K562 (cell line): Measurements from ENCODE around the gene DDX41. TPM values are rescaled to one million over a fixed set of nuclear protein-coding genes. Genes with fewer than 3 reads are reported as not detected.

Source experiments
- ATF2 ChIP-seq: sonication (generic); formaldehyde crosslinking; IDR thresholded peaks from 2 replicates; pipeline ENCODE4 v1.8.1; 2022; ENCODE audit warnings: missing genetic modification reagents
- CHAMP1 ChIP-seq: fragments of 450-650 bp; IDR thresholded peaks from 2 replicates; pipeline ENCODE4 v1.6.1; 2016; ENCODE audit warnings: mild to moderate bottlenecking
- GTF2A2 ChIP-seq: IDR thresholded peaks from 2 replicates; pipeline ENCODE4 v1.6.1; 2016; ENCODE audit warnings: mild to moderate bottlenecking, missing genetic modification characterization, missing compliant biosample characterization
- GTF2F1 ChIP-seq: IDR thresholded peaks from 2 replicates; pipeline ENCODE4 v1.6.1; 2011; ENCODE audit warnings: low read depth, low read length, improper control_type of control experiment
- KLF6 ChIP-seq: fragments of 250-450 bp; sonication (Bioruptor Pico); IDR thresholded peaks from 2 replicates; pipeline ENCODE4 v1.4.0; 2020; ENCODE audit warnings: mild to moderate bottlenecking, moderate library complexity, borderline replicate concordance
- MBD1 ChIP-seq: fragments of 250-450 bp; sonication (Bioruptor Pico); IDR thresholded peaks from 2 replicates; pipeline ENCODE4 v1.8.0; 2022; ENCODE audit warnings: inconsistent platforms
- NR1H2 ChIP-seq: sonication (generic); formaldehyde crosslinking; IDR thresholded peaks from 2 replicates; pipeline ENCODE4 v1.4.0; 2020; ENCODE audit warnings: mild to moderate bottlenecking, missing genetic modification reagents
- TAF1 ChIP-seq: IDR thresholded peaks from 2 replicates; pipeline ENCODE4 v1.6.1; 2011; ENCODE audit warnings: mild to moderate bottlenecking, low read length, moderate library complexity; ENCODE audit not compliant: insufficient read depth, control insufficient read depth, severe bottlenecking; ENCODE audit errors: extremely low read depth
- THRAP3 ChIP-seq: fragments of 450-650 bp; IDR thresholded peaks from 2 replicates; pipeline ENCODE4 v1.6.1; 2016; ENCODE audit warnings: mild to moderate bottlenecking, inconsistent platforms, borderline replicate concordance
- polyA plus RNA-seq, 8 experiments: library from polyadenylated mRNA; depleted of rRNA in 4 of 8; stranded (reverse) in 5 of 8; unstranded in 3 of 8; fragments of >200 nt; fragmentation: Nextera tagmentation in 2 of 8; fragmentation: Illumina TruSeq in 1 of 8; extraction: Ambion mirVana in 2 of 8; extraction: Trizol in 1 of 8; gene quantifications; 2 replicates each; pipeline versions ENCODE4 v1.2.1 to v1.2.3, GENCODE V29; 2011 to 2014; ENCODE audit warnings: inconsistent platforms in 1 of 8, missing spikeins in 1 of 8
- total RNA-seq, 7 experiments: library from RNA; depleted of rRNA in 6 of 7; stranded (reverse); fragments of >200 nt in 6 of 7; fragmentation: Illumina TruSeq in 2 of 7; extraction: Trizol in 2 of 7; gene quantifications; 2 replicates each; pipeline versions ENCODE4 v1.2.1 to v1.2.3, GENCODE V29; 2011 to 2021; ENCODE audit warnings: low replicate concordance in 1 of 7

Gene DDX41
- total and polyA plus RNA-seq, 9 of the 15 experiments (the other 6 are each of a cell fraction or from before 2014, with no cell fraction given) = 38.2 to 284 (median 116) TPM

- TF ChIP-seq NR1H2 (CRISPR knock-in tag) = no peak
- TF ChIP-seq THRAP3 = no peak
- TF ChIP-seq TAF1 = no peak
- TF ChIP-seq ATF2 (CRISPR knock-in tag) = no peak
- TF ChIP-seq CHAMP1 = no peak
- no peak; the same call in 1 of the 2 replicates for TF ChIP-seq MBD1 (CRISPR knock-in tag)
- TF ChIP-seq GTF2A2 (tag) = no peak
- no peak for TF ChIP-seq KLF6 (CRISPR knock-in tag)
- TF ChIP-seq GTF2F1 = no peak
These were observed 29.5 kb upstream of the DDX41 start (continued) for GRCh38 chr5:177546258-177546741.
